Measurements from ENCODE around the gene ICAM1.

The ICAM1 gene

DNA sequence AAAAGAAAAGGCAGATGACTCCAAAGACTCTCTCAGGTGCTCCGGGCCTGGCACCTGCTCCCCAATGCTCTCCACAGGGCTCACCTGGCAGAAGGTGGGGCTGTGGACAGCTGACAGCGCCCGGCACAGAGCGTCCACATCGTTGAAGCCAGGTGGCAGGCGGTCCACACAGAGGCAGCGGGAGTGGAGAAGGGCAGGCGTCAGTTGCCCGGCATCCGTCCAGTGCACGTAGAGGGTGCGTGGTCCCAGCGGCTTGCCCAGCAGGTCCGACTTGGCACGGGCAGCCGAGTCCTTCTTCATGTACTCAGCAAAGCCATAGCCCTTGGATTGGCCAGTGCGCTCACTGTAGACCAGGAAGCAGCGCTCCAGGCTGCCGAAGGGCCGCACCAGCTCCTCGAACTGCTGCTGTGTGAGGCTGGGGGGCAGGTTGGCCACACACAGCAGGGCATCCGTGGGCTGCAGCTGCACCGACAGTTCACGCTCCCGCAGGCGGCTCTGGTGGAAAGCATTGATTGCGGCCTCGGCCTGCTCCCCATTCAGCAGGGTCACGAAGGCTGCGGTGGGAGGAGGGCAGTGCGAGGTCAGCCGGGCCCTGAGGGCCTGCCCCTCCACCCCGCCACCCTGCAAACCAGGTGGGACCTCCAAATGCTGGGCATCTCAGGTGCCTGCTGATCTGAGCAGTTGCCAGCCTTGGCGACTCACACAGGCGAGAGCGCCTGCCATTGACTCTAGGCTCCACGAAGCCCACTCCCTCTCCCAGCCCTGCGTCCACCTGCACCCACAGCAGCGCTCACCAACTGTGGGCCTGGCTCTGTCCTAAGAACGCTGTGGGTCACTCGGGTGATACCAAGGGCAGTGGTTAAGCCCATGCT is 57.9 kb downstream of the ICAM1 start:
- DNase-seq = no peak

- DNase-seq = no peak
Measured at GRCh38 chr19:10329555-10329954, 58.6 kb downstream of the ICAM1 start.

DNA sequence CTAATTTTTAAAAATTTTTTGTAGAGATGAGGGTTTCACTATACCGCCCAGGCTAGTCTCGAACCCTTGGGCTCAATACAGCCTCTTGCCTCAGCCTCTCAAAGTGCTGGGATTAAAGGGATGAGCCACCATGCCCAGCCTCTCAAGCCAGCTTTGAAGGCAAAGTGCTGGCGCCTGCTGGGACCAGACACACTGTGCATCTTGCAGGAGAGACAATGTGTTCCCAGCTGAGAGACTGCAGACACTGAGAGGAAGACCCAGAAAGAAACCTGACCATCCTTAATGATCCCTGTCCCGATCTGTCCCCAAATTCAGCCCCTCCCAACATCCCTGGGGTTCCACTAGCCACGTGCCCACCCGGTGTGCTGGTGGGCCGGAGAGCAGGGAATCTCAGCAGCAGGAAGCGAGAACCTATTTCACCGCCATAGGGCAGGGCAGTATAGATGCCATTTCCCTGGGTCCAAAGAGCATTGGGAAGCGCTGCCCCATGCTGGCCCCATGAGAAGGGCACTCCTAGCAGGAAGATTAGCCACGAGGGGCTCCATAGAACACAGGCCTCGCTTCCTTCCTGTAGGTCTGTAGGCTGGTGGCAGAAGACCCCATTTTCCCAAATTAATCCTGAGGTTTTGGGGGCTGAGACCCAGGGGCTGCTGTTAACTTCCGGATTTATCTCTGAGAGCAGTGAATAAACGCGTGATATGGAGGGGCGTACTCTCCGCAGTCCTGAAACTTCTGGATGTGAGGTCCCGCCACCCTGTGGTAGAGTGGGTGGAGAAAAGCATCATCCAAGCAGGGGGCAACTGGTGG is 61.4 kb downstream of the ICAM1 start:
- DNase-seq = no peak

DNA sequence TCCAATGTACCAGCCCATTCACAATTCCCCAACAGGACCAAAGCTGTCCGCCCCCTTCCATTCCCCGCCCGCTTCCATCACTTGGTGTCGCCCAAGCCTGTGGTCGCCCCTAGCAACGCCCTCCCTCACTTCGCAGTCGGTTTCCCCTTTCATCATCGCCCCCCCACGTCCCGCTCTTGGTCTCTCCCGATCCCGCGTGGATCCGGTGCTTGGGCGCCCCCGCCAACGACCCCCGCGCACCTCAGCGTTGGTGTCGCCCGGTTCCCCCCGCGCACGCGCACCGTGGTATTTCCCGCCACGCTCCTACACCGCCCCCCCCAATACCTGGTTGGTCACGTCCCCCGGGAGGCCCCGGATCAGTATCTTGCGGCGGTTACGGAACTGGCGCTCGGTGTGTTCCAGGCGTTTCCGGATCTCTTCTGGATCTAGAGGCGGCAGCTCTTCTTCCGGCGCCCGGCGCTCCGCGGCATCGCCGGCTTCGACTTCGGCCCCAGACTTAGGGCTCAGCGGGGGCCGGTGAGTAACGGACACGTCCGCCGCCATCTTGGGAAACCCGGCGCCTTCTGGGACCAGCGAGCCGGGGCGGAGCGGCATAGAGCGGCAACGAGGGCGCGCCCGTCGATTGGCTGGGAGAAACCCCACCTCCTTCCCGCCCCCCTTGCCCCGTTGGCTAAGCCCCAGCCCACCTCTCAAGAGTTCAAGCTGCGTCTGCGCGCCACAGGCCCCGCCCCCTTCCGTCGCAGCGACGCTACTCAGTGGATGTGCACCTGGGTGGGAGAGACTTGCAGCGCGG is 62.2 kb downstream of the ICAM1 start, which contains the start of gene RAVER1:
TSS of gene RAVER1 (minus strand) at position 565 of the 793 bp plus-strand sequence. CDS start at position 543, 22 bp downstream.
- peak; percentile 94 for DNase-seq

- DNase-seq = no peak
Measured at GRCh38 chr19:10333758-10334587, 63.1 kb downstream of the ICAM1 start.

GRCh38 chr19:10334588-10335351 is 63.9 kb downstream of the ICAM1 start:
- DNase-seq = peak; percentile 62

- no peak for DNase-seq
Measured at GRCh38 chr19:10335352-10335985, 64.5 kb downstream of the ICAM1 start.

All from NCI-H2171 treated with DMSO at 0.1 percent for 48 hours (cell line).